Heart left ventricle (tissue), 16 donors: ENCODE data around the gene KRTAP16-1. TPM values are rescaled to one million over a fixed set of nuclear protein-coding genes. Genes with fewer than 3 reads are reported as not detected.

Source experiments
- ATAC-seq, 4 donors: fragments of 200-7000 bp; cut with Tn5 transposase; one replicate each; pipeline ENCODE4 v1.9.1; 2020 to 2022; ENCODE audit warnings: moderate library complexity in 4 of 4, mild to moderate bottlenecking in 3 of 4, moderate number of reproducible peaks in 1 of 4
- DNase-seq, 5 donors: peaks; one replicate each; pipeline ENCODE4 v3.0.0-alpha.2; 2020
- H3K27ac ChIP-seq, 12 donors: fragments of 200-600 bp; sonication (generic) in 4 of 12; one replicate each; pipeline versions ENCODE4 v1.5.0 to v1.8.0; 2016 to 2022; ENCODE audit warnings: mild to moderate bottlenecking in 2 of 12
- H3K27me3 ChIP-seq, 9 donors: fragments of 200-600 bp; sonication (generic) in 2 of 9; one replicate each; pipeline versions ENCODE4 v1.5.1 to v1.8.0; 2016 to 2022; ENCODE audit warnings: mild to moderate bottlenecking in 3 of 9
- H3K36me3 ChIP-seq, 9 donors: fragments of 200-600 bp; sonication (generic) in 2 of 9; one replicate each; pipeline versions ENCODE4 v1.5.0 to v1.8.0; 2018 to 2022; ENCODE audit warnings: mild to moderate bottlenecking in 2 of 9
- H3K4me1 ChIP-seq, 12 donors: fragments of 200-600 bp; sonication (generic) in 4 of 12; one replicate each; pipeline versions ENCODE4 v1.5.0 to v1.8.0; 2016 to 2022; ENCODE audit warnings: mild to moderate bottlenecking in 3 of 12
- H3K4me3 ChIP-seq, 12 donors: fragments of 200-600 bp; sonication (generic) in 4 of 12; one replicate each; pipeline versions ENCODE4 v1.5.0 to v1.8.0; 2017 to 2022; ENCODE audit warnings: mild to moderate bottlenecking in 9 of 12, moderate library complexity in 4 of 12
- H3K9me3 ChIP-seq, 12 donors: fragments of 200-600 bp; sonication (generic) in 4 of 12; one replicate each; pipeline versions ENCODE4 v1.5.0 to v1.8.0; 2016 to 2022; ENCODE audit warnings: mild to moderate bottlenecking in 1 of 12
- POLR2A ChIP-seq, 2 donors: fragments of 450-650 bp; IDR thresholded peaks; one replicate each; pipeline ENCODE4 v1.6.1; 2017; ENCODE audit warnings: antibody characterized with exemption in 2 of 2, mild to moderate bottlenecking in 2 of 2, moderate library complexity in 2 of 2
- WGBS, 4 donors: extraction: QIAGEN DNeasy Blood & Tissue Kit in 2 of 4; methylation state at CpG; one replicate each; pipeline versions ENCODE4 v1.1.5 to v1.1.7; 2013 to 2018; 5-methylcytosine and 5-hydroxymethylcytosine counted together
- intact Hi-C, 10 donors: fragments of 100-400 bp; cut with DNase I; formaldehyde crosslinking; loops; one replicate each; pipeline versions ENCODE4 v1.11.1 to v1.14.2; 2022
- polyA plus RNA-seq, 2 donors: library from polyadenylated mRNA; stranded (reverse); fragments of 200-250 nt; gene quantifications; one replicate each; pipeline ENCODE4 v1.2.3, GENCODE V29; 2013
- total RNA-seq, 9 donors: library from RNA; depleted of rRNA in 2 of 9; stranded (reverse); fragments of >200 nt in 2 of 9; fragmentation: NEBNext Ultra II Directional in 3 of 9; extraction: Animal tissue kit (Norgen Biotek cat#: 25700) in 3 of 9; gene quantifications; one replicate each; pipeline versions ENCODE4 v1.1.0 to v1.2.4, GENCODE V29; 2016 to 2023
- TF ChIP-seq, protein P1 (sequence below), 12 donors: fragments of 200-600 bp; sonication (generic) in 4 of 12; IDR thresholded peaks; one replicate each; pipeline versions ENCODE4 v1.5.0 to v1.8.0; 2018 to 2022; ENCODE audit warnings: antibody characterized with exemption in 12 of 12, mild to moderate bottlenecking in 5 of 12
- donor health status: ischemic (EF 13 %, LVEDD 7.1; RV severe dilation, severe dysfunction).
- donor health status: healthy with polysubstance abuse.
- donor health status: DM: no; HTN: yes; CAD: no.
- donor health status: DM: no; HTN: no; CAD: no.
- donor health status: ischemic (EF 25% LVEDD 6.9; RV normal size, moderate dysfunction).
- donor health status: ischemic (EF 25% LVEDD 5.7; RV mildly dilated, moderate dysfunction).
- donor health status: healthy.
- donor health status: DM: yes; HTN: yes; CAD: no.
- donor health status: ischemic (EF 35%, LVEDD 5.7; RV mildly dilated, moderate dysfunction).
- donor health status: nonischemic (EF 11% LVEDD 7.7; RV severe dilation, severe dysfunction).
- donor health status: DM: yes; HTN: yes; CAD: no.
- donor health status: PGD.
- donor health status: ischemic (EF 29% LVEDD 5.4; RV normal size, mild dysfunction).
- donor health status: nonischemic (EF 23%, LVEDD 6.1; RV moderate dilation, normal function).

KRTAP16-1 gene
- total and polyA plus RNA-seq, 11 donors, result not detected

GRCh38 chr17:41335747-41336146, 26.6 kb upstream of the KRTAP16-1 start:
- Histone ChIP-seq H3K27me3 (peaks cover 0 to 15% (median 0%) of the 10 kb centered on the region in 9 donors), H3K9me3 (no peaks in the 10 kb centered on the region), H3K4me1 (peaks cover 0 to 22% (median 0%) of the 10 kb centered on the region in 12 donors), H3K4me3 (no peak overlapping the region), H3K36me3 (no peaks in the 10 kb centered on the region), H3K27ac (no peak overlapping the region)
- intact Hi-C loops, result no loop called here
- WGBS, 4 donors, result 93 to 100% (median 95%) methylated on average over 1 of the region's 1 CpG
- ATAC-seq (no peak), DNase-seq (no peak)
- TF ChIP-seq, protein P1, sequence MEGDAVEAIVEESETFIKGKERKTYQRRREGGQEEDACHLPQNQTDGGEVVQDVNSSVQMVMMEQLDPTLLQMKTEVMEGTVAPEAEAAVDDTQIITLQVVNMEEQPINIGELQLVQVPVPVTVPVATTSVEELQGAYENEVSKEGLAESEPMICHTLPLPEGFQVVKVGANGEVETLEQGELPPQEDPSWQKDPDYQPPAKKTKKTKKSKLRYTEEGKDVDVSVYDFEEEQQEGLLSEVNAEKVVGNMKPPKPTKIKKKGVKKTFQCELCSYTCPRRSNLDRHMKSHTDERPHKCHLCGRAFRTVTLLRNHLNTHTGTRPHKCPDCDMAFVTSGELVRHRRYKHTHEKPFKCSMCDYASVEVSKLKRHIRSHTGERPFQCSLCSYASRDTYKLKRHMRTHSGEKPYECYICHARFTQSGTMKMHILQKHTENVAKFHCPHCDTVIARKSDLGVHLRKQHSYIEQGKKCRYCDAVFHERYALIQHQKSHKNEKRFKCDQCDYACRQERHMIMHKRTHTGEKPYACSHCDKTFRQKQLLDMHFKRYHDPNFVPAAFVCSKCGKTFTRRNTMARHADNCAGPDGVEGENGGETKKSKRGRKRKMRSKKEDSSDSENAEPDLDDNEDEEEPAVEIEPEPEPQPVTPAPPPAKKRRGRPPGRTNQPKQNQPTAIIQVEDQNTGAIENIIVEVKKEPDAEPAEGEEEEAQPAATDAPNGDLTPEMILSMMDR (IDR thresholded peaks at IDR 0.05), result no peak
- no peak for TF ChIP-seq POLR2A (IDR thresholded peaks at IDR 0.05)

DNA sequence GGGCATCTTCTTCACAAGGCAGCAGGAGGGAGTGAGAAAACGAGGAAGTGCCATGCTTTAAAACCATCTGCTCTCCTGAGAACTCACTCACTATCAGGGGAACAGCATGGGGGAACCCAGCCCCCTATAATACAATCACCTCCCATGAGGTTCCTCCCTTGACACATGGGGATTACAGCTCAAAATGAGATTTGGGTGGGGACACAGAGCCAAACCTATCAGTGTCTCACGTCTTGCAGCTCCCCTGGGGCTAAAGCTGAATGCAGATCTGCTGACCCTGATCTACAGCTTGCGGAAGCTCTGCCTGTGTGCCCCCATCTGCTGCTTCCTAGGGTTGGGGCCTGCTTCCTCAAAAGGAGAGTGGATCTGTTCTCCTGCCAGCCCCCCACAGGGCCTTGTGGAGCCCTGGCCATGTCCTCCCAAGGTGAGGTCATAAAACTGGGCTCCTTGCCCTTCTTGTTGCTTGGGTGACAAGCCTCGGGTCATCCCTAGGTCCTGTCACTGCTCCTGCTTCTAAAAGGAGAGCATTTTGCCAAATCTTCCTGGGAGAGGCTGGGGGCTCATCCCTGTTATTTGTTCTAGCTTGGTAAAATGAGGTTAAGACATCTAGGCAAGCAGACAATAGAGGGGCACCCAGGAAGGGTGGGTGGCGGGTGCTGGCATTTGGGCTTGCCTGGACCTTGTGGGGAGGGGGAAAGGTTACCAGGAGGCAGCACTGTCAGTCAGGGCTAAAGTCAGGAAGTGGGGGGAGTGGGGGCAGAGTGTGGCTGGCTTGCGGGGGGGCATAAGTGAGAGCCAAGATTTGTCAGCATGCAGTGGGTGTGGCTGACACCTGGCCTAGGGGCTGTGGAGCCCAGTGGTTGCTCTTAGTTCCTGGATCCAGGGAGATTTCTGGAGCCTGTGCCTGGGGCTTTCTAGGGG, 25.5 kb upstream of the KRTAP16-1 start:
- H3K4me1 ChIP-seq, result peaks cover 0 to 11% (median 0%) of the 10 kb centered on the region in 12 donors
- H3K9me3 ChIP-seq, result no peaks in the 10 kb centered on the region
- H3K27me3 ChIP-seq, result peaks cover 0 to 15% (median 0%) of the 10 kb centered on the region in 9 donors
- TF ChIP-seq, protein P1 (IDR thresholded peaks at IDR 0.05), result no peak
- no peak for TF ChIP-seq POLR2A (IDR thresholded peaks at IDR 0.05)
- DNase-seq (no peak), ATAC-seq (no peak)
- WGBS, 4 donors, result 58 to 66% (median 63%) methylated on average over 4 to 6 of the region's 6 CpGs
- intact Hi-C loops, result no loop called here
- H3K36me3 ChIP-seq, result no peaks in the 10 kb centered on the region
- no peak overlapping the region for H3K4me3 ChIP-seq
- H3K27ac ChIP-seq, result no peak overlapping the region

- no peak for DNase-seq
- no peak for ATAC-seq
- intact Hi-C loops, result no loop called here
- 86 to 100% (median 88%) methylated on average over 3 of the region's 3 CpGs for WGBS, 4 donors
- Histone ChIP-seq H3K36me3 (no peaks in the 10 kb centered on the region), H3K9me3 (no peaks in the 10 kb centered on the region), H3K4me3 (no peak overlapping the region), H3K27ac (no peak overlapping the region), H3K4me1 (peaks cover 0 to 3% (median 0%) of the 10 kb centered on the region in 12 donors), H3K27me3 (peaks cover 0 to 15% (median 0%) of the 10 kb centered on the region in 9 donors)
- TF ChIP-seq POLR2A (IDR thresholded peaks at IDR 0.05), result no peak
- TF ChIP-seq, protein P1 (IDR thresholded peaks at IDR 0.05), result no peak
Measured at GRCh38 chr17:41333836-41334235, 24.7 kb upstream of the KRTAP16-1 start.

DNA sequence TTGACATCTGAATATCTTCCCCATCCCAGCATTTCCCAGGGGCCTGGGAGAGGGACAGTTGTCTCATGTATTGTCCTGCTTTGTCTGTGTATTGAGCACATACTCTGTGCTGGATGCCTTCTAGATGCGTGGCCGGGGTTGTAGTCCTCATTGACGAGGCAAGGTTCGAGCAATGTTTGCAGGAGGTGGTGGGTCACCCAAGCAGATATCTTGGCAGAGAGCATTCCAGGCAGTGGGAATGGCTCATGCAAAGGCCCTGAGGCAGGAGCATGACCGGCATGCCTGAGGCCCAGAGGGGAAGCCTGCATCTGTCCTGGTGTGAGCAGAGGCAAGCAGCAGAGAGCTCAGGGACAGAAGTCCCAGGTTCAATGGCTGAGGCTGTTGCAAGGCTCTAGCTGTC, 24.0 kb upstream of the KRTAP16-1 start:
- no peaks in the 10 kb centered on the region for H3K36me3 ChIP-seq
- peaks cover 0 to 15% (median 0%) of the 10 kb centered on the region in 9 donors for H3K27me3 ChIP-seq
- H3K9me3 ChIP-seq, result no peaks in the 10 kb centered on the region
- ATAC-seq, result no peak
- intact Hi-C loops, result no loop called here
- TF ChIP-seq, protein P1 (IDR thresholded peaks at IDR 0.05), result no peak
- no peak for TF ChIP-seq POLR2A (IDR thresholded peaks at IDR 0.05)
- DNase-seq, result no peak
- no peak overlapping the region for H3K4me3 ChIP-seq
- no peak overlapping the region for H3K27ac ChIP-seq
- peaks cover 0 to 3% (median 0%) of the 10 kb centered on the region in 12 donors for H3K4me1 ChIP-seq
- 92 to 97% (median 95%) methylated on average over 5 of the region's 5 CpGs for WGBS, 4 donors
